RWPE2 (cell line): ENCODE data around the gene SPON1.

Experiments used
- ATAC-seq: fragments of 200-7000 bp; cut with Tn5 transposase; 3 replicates; pipeline ENCODE4 v1.9.1; 2021; ENCODE audit warnings: low read depth
- DNase-seq: peaks from one replicate; pipeline ENCODE4 v3.0.0-alpha.2; 2020; ENCODE audit warnings: low spot score
- H3K27ac ChIP-seq: fragments of 450-650 bp; 2 replicates; pipeline ENCODE4 v1.5.1; 2017; ENCODE audit warnings: mild to moderate bottlenecking; ENCODE audit not compliant: poor library complexity, severe bottlenecking
- H3K27me3 ChIP-seq: fragments of 250-450 bp; sonication (Bioruptor Pico); 2 replicates; pipeline ENCODE4 v1.5.1; 2021; ENCODE audit warnings: mild to moderate bottlenecking, moderate library complexity; ENCODE audit not compliant: insufficient read depth, poor library complexity, severe bottlenecking
- H3K36me3 ChIP-seq: fragments of 250-450 bp; sonication (Bioruptor Pico); 2 replicates; pipeline ENCODE4 v1.5.1; 2020; ENCODE audit warnings: low read depth, mild to moderate bottlenecking, moderate library complexity
- H3K4me1 ChIP-seq: fragments of 250-450 bp; sonication (Bioruptor Pico); 2 replicates; pipeline ENCODE4 v1.5.1; 2021; ENCODE audit warnings: mild to moderate bottlenecking, moderate library complexity; ENCODE audit not compliant: insufficient read depth, poor library complexity, severe bottlenecking
- H3K4me3 ChIP-seq: fragments of 250-450 bp; sonication (Bioruptor Pico); 2 replicates; pipeline ENCODE4 v1.5.1; 2021; ENCODE audit warnings: mild to moderate bottlenecking, moderate library complexity; ENCODE audit not compliant: severe bottlenecking
- H3K9me3 ChIP-seq: fragments of 250-450 bp; sonication (Bioruptor Pico); 2 replicates; pipeline ENCODE4 v1.5.1; 2021; ENCODE audit warnings: mild to moderate bottlenecking, moderate library complexity; ENCODE audit not compliant: severe bottlenecking
- TF ChIP-seq, protein P1 (sequence below): fragments of 450-650 bp; IDR thresholded peaks from one replicate; pipeline ENCODE4 v1.5.1; 2017; ENCODE audit warnings: mild to moderate bottlenecking, moderate library complexity; ENCODE audit not compliant: poor library complexity, severe bottlenecking

SPON1 gene

DNA sequence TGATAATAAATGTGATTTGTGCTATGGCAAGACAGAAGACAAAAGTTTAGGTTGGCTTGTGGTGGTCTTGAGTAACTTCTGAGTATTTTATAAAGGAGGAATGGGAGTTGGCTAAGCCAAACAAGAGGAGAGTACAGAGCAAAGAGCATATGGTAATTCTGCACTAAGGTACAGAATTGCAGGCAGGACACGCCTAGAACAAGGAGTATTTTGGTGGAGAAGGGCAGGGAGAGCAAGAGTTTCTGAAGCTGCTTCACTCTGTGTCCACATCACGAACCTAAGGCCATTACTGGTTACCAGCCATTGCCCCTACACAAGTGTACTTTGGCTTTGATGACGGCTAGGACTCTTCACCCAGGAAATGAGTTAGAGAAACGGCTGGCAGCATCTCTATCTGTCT is 170.9 kb downstream of the SPON1 start:
- Histone ChIP-seq H3K4me3 (no peak overlapping the region), H3K4me1 (no peaks in the 10 kb centered on the region), H3K9me3 (no peaks in the 10 kb centered on the region), H3K36me3 (no peaks in the 10 kb centered on the region), H3K27me3 (no peaks in the 10 kb centered on the region), H3K27ac (no peak overlapping the region)
- TF ChIP-seq, protein P1, sequence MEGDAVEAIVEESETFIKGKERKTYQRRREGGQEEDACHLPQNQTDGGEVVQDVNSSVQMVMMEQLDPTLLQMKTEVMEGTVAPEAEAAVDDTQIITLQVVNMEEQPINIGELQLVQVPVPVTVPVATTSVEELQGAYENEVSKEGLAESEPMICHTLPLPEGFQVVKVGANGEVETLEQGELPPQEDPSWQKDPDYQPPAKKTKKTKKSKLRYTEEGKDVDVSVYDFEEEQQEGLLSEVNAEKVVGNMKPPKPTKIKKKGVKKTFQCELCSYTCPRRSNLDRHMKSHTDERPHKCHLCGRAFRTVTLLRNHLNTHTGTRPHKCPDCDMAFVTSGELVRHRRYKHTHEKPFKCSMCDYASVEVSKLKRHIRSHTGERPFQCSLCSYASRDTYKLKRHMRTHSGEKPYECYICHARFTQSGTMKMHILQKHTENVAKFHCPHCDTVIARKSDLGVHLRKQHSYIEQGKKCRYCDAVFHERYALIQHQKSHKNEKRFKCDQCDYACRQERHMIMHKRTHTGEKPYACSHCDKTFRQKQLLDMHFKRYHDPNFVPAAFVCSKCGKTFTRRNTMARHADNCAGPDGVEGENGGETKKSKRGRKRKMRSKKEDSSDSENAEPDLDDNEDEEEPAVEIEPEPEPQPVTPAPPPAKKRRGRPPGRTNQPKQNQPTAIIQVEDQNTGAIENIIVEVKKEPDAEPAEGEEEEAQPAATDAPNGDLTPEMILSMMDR, result no peak
- DNase-seq (no peak), ATAC-seq (no peak)

DNA sequence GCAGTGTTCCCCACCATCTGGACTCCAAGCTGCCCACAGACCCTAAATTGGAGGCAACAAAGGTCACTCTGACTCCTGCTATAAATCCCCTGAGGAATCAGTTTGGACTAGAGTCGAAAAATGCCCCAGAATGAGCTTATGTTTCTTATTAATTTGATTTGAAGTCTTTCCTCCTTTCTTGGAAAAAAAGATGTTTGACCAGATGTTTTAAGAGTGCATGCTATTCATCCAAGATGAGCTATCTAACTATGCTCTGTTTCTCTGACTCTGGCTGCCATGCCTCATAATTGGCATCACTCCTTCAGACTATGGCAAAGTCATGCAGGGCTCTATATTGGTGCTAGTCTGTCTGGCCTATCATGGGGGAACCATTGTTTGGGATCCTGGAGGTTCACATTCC is 174.0 kb downstream of the SPON1 start:
- Histone ChIP-seq H3K27ac (no peak overlapping the region), H3K27me3 (no peaks in the 10 kb centered on the region), H3K4me1 (no peaks in the 10 kb centered on the region), H3K9me3 (no peaks in the 10 kb centered on the region), H3K36me3 (no peaks in the 10 kb centered on the region), H3K4me3 (no peak overlapping the region)
- ATAC-seq (no peak), DNase-seq (no peak)
- TF ChIP-seq, protein P1, result no peak

DNA sequence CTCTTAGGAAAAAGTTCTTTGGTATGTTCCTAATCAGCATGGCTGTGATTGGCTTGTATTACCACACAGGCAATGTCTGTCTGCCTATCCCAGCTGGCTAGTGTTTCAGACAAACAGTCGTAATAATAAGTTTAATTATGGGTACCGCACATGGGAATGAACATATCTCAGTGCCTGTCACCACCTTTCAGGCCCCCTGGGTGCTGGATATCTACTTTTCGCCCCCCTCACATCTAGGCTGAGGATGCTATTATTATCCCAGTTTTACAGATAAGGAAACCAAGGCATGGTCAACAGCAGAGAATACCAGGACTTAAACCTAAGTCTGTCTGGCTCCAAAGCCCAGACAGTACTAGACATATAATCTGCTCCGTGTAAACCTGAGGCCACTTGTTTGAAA is 174.8 kb downstream of the SPON1 start:
- TF ChIP-seq, protein P1, result no peak
- no peaks in the 10 kb centered on the region for H3K36me3 ChIP-seq
- H3K4me3 ChIP-seq, result no peak overlapping the region
- no peaks in the 10 kb centered on the region for H3K4me1 ChIP-seq
- ATAC-seq, result no peak
- no peak overlapping the region for H3K27ac ChIP-seq
- no peak for DNase-seq
- H3K9me3 ChIP-seq, result no peaks in the 10 kb centered on the region
- no peaks in the 10 kb centered on the region for H3K27me3 ChIP-seq

DNA sequence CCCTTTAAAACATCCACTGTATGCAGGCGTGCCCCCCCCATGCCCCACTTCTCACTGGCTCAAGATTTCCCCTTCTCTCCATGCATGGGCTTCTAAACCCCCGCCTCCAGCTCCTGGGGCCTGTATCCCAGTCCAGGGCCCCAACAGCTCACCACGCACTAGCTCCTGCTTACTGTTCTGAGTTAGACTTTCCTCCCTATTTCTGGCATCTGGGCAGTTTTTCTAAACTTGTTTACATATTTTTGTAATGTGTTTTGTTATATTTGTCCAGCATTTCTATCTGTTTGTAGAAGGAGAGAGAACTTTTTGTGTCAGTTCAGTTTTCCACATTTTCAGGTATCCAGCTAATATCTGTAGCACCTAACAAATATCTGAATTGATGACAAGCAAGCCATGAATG is 178.5 kb downstream of the SPON1 start:
- no peaks in the 10 kb centered on the region for H3K27me3 ChIP-seq
- H3K4me1 ChIP-seq, result no peaks in the 10 kb centered on the region
- TF ChIP-seq, protein P1, result no peak
- H3K4me3 ChIP-seq, result no peak overlapping the region
- H3K27ac ChIP-seq, result no peak overlapping the region
- H3K9me3 ChIP-seq, result no peaks in the 10 kb centered on the region
- no peak for DNase-seq
- ATAC-seq, result no peak
- no peaks in the 10 kb centered on the region for H3K36me3 ChIP-seq

DNA sequence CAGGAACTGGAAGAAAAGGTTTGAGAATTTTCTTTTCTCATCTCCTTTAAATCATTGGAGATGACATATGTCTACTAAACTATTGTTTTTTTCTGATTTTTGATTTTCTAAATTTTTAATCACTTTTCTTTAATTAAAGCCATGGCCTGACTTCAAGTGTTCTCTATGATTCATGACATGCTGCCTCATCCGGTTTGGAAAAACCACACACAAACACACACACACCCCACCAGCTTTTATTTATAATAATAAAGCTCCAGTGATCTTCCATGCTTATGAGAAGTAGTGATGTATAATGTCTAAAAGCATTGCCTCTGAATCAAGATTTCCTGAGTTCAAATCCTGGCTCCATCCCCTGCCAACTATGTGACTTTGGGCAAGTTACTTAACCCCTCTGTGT is 179.2 kb downstream of the SPON1 start:
- no peaks in the 10 kb centered on the region for H3K36me3 ChIP-seq
- TF ChIP-seq, protein P1, result no peak
- no peaks in the 10 kb centered on the region for H3K9me3 ChIP-seq
- no peak overlapping the region for H3K27ac ChIP-seq
- no peaks in the 10 kb centered on the region for H3K27me3 ChIP-seq
- H3K4me1 ChIP-seq, result no peaks in the 10 kb centered on the region
- H3K4me3 ChIP-seq, result no peak overlapping the region
- ATAC-seq (no peak), DNase-seq (no peak)
